ENCODE results near the gene TEC. TPM values are rescaled to one million over a fixed set of nuclear protein-coding genes. Genes with fewer than 3 reads are reported as not detected.

TEC gene
- total RNA-seq, 2 experiments from 2014 or later, result 3.6 to 4.2 TPM

GRCh38 chr4:48243429-48243828, 26.2 kb downstream of the TEC start:
- no peak overlapping the region for H3K4me3 Mint-ChIP-seq
- no peak overlapping the region for H3K27ac Mint-ChIP-seq
- ChIA-PET POLR2A (no interaction called here), CTCF (no interaction called here)
- intact Hi-C loops (cut with micrococcal nuclease), result no loop called here
- peaks cover 1% of the 10 kb centered on the region for H3K36me3 Mint-ChIP-seq (ENCODE audit: low read depth)
- TF ChIP-seq, protein P1, sequence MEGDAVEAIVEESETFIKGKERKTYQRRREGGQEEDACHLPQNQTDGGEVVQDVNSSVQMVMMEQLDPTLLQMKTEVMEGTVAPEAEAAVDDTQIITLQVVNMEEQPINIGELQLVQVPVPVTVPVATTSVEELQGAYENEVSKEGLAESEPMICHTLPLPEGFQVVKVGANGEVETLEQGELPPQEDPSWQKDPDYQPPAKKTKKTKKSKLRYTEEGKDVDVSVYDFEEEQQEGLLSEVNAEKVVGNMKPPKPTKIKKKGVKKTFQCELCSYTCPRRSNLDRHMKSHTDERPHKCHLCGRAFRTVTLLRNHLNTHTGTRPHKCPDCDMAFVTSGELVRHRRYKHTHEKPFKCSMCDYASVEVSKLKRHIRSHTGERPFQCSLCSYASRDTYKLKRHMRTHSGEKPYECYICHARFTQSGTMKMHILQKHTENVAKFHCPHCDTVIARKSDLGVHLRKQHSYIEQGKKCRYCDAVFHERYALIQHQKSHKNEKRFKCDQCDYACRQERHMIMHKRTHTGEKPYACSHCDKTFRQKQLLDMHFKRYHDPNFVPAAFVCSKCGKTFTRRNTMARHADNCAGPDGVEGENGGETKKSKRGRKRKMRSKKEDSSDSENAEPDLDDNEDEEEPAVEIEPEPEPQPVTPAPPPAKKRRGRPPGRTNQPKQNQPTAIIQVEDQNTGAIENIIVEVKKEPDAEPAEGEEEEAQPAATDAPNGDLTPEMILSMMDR (IDR thresholded peaks at IDR 0.05), result no peak
- H3K4me1 Mint-ChIP-seq (ENCODE audit: low read depth), result peaks cover 4% of the 10 kb centered on the region
- DNase-seq (no peak), ATAC-seq (no peak)
- H3K9me3 Mint-ChIP-seq, result peaks cover 2% of the 10 kb centered on the region
- H3K27me3 Mint-ChIP-seq, result peaks cover 1% of the 10 kb centered on the region

- TF ChIP-seq, protein P1 (IDR thresholded peaks at IDR 0.05), result no peak
- ChIA-PET POLR2A (no interaction called here), CTCF (no interaction called here)
- peaks cover 7% of the 10 kb centered on the region for H3K4me1 Mint-ChIP-seq (ENCODE audit: low read depth)
- DNase-seq (no peak), ATAC-seq (no peak)
- peaks cover 2% of the 10 kb centered on the region for H3K9me3 Mint-ChIP-seq
- intact Hi-C loops (cut with micrococcal nuclease), result no loop called here
- no peak overlapping the region for H3K27ac Mint-ChIP-seq
- H3K27me3 Mint-ChIP-seq, result peaks cover 1% of the 10 kb centered on the region
- H3K4me3 Mint-ChIP-seq, result no peak overlapping the region
- peaks cover 1% of the 10 kb centered on the region for H3K36me3 Mint-ChIP-seq (ENCODE audit: low read depth)
Observed at GRCh38 chr4:48242511-48243195, 27.0 kb downstream of the TEC start.

DNA sequence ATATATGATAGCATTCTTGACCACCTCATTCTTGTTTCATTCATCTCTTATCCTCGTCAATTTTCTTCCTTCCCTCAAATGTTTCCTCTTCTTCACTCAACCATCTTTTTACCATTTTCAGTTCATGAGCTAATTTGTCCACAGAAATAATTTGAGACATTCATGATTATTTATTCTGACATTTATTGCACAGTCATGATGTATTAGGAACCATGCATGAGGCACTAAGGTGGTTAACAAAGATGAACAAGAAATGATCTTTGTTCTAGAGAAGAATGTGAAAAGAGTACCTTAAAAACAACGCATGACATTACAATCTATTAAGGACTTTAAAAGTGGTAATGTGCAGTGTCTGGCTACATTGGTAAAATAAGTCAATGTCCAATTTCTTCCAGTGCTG, 27.9 kb downstream of the TEC start:
- TF ChIP-seq, protein P1 (IDR thresholded peaks at IDR 0.05), result no peak
- DNase-seq (no peak), ATAC-seq (no peak)
- Mint-ChIP-seq H3K36me3 (ENCODE audit: low read depth) (peaks cover 1% of the 10 kb centered on the region), H3K4me1 (ENCODE audit: low read depth) (peaks cover 5% of the 10 kb centered on the region), H3K9me3 (peaks cover 2% of the 10 kb centered on the region), H3K4me3 (no peak overlapping the region), H3K27ac (no peak overlapping the region), H3K27me3 (peaks cover 1% of the 10 kb centered on the region)
- POLR2A ChIA-PET, result no interaction called here
- intact Hi-C loops (cut with micrococcal nuclease), result no loop called here
- CTCF ChIA-PET, result no interaction called here

DNA sequence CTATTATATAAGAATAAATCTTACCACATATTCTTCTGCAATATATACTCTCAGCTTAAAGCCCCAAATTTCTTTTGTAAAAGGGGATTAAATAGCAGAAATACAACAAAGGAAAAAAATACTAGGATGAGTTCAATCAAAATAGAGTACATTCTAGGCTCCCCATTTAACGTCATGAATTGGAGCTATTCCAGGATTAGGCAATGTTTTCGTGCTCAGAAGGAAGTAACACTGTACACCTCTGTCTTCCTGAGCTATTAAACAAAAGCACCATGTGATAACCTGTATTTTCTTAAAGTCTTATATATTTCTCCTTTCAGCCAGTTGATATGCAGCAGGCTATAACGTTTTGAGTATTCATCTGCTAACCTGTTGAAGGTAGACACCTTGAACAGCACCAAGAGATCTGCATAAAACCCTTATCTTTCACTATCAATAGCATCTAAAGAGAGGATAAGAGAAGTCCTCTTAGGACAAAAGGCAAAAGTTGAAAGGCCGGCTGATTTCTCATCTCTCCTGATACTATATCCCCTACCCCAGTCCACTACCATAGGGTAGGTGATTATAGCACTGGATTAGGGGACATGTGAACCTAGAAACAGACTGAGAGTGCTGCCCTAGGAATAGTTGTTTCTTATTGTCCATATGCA, 31.5 kb downstream of the TEC start:
- intact Hi-C loops (cut with micrococcal nuclease), result no loop called here
- no peak overlapping the region for H3K27ac Mint-ChIP-seq
- no peak overlapping the region for H3K4me3 Mint-ChIP-seq
- no peaks in the 10 kb centered on the region for H3K36me3 Mint-ChIP-seq (ENCODE audit: low read depth)
- no peak for DNase-seq
- H3K9me3 Mint-ChIP-seq, result no peaks in the 10 kb centered on the region
- H3K4me1 Mint-ChIP-seq (ENCODE audit: low read depth), result peaks cover 16% of the 10 kb centered on the region
- no peak for ATAC-seq
- ChIA-PET CTCF (no interaction called here), POLR2A (no interaction called here)
- peaks cover 1% of the 10 kb centered on the region for H3K27me3 Mint-ChIP-seq
- TF ChIP-seq, protein P1 (IDR thresholded peaks at IDR 0.05), result no peak

- Mint-ChIP-seq H3K27me3 (peaks cover 1% of the 10 kb centered on the region), H3K4me3 (no peak overlapping the region), H3K36me3 (ENCODE audit: low read depth) (no peaks in the 10 kb centered on the region), H3K9me3 (no peaks in the 10 kb centered on the region), H3K4me1 (ENCODE audit: low read depth) (peaks cover 14% of the 10 kb centered on the region), H3K27ac (no peak overlapping the region)
- ATAC-seq (no peak), DNase-seq (no peak)
- intact Hi-C loops (cut with micrococcal nuclease), result no loop called here
- POLR2A ChIA-PET, result no interaction called here
- CTCF ChIA-PET, result interaction anchor here (1.5 kb wide), 1 partner anchor 18 kb away, joined by 3 read pairs; no protein-coding TSS in a partner anchor
- TF ChIP-seq, protein P1 (IDR thresholded peaks at IDR 0.05), result no peak
Observed at GRCh38 chr4:48235050-48235449, 34.6 kb downstream of the TEC start.
